GM13976 (cell line): Measurements from ENCODE around the gene TSPY1.
"Not testable (repeated sequence)": the region's sequence is repeated elsewhere in the genome, so short reads cannot be mapped to it uniquely, and the experiment has no call there.

Experiments
- DNase-seq: peaks from one replicate; pipeline ENCODE4 v3.0.0; 2012; ENCODE audit warnings: low spot score
- in situ Hi-C: fragments of 300-500 bp; cut with MboI; formaldehyde crosslinking; loops from one replicate; pipeline ENCODE4 v1.12.0; 2022; ENCODE audit warnings: low sequenced_read_pairs, mixed read lengths, inconsistent platforms; ENCODE audit not compliant: unreplicated experiment

Gene TSPY1, protein sequence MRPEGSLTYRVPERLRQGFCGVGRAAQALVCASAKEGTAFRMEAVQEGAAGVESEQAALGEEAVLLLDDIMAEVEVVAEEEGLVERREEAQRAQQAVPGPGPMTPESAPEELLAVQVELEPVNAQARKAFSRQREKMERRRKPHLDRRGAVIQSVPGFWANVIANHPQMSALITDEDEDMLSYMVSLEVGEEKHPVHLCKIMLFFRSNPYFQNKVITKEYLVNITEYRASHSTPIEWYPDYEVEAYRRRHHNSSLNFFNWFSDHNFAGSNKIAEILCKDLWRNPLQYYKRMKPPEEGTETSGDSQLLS

GRCh38 chrY:9466655-9467054 is at the start of gene TSPY1:
TSS of gene TSPY1 (plus strand) at chrY:9466955. CDS start at chrY:9467001, 46 bp downstream.
- DNase-seq, in situ Hi-C loops: not testable (repeated sequence)

DNA sequence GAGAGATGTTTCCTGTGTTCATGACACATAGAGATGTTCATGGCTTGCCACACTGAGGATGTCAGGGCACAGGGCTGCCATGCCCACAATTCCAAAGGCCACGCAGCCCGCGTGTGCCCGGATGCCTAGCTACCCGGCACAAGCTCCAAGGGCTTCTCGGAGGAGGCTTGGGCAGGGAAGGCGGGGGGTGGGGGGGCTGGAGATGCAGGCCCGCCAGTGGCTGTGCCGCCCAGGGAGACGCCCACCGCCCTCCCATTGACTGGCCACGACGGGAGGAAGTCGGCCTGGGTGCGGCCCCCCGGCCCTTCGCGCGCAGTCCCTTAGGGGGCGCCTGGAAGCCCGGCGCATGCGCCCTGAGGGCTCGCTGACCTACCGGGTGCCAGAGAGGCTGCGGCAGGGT is 20.2 kb downstream of the TSPY1 start, which contains the start of gene TSPY9:
TSPY9 (plus strand) TSS at position 301 of the 400 bp plus-strand sequence; CDS start at position 347, 46 bp downstream.
- DNase-seq, in situ Hi-C loops: not testable (repeated sequence)

GRCh38 chrY:9504396-9504795 is 37.6 kb downstream of the TSPY1 start:
- in situ Hi-C loops, DNase-seq: not testable (repeated sequence)

GRCh38 chrY:9516287-9516686 is 49.5 kb downstream of the TSPY1 start:
- DNase-seq, in situ Hi-C loops: not testable (repeated sequence)
